Gastrocnemius medialis (tissue), 4 donors: ENCODE measurements around the gene PTGFRN.

Source experiments
- POLR2A ChIP-seq, 2 donors: fragments of 450-650 bp; IDR thresholded peaks; one replicate each; pipeline ENCODE4 v1.6.1; 2017; ENCODE audit warnings: antibody characterized with exemption in 2 of 2, mild to moderate bottlenecking in 2 of 2, moderate library complexity in 2 of 2
- TF ChIP-seq, protein P1 (sequence below), 5 experiments: fragments of 450-650 bp in 3 of 5; fragments of 200-600 bp in 2 of 5; sonication (generic) in 2 of 5; IDR thresholded peaks in 4 of 5; conservative IDR thresholded peaks in 1 of 5; 1 replicate in 4 of 5; 2 replicates in 1 of 5; pipeline ENCODE4 v1.5.1; 2016 to 2019; ENCODE audit warnings: antibody characterized with exemption in 5 of 5, mild to moderate bottlenecking in 3 of 5, moderate library complexity in 3 of 5

DNA sequence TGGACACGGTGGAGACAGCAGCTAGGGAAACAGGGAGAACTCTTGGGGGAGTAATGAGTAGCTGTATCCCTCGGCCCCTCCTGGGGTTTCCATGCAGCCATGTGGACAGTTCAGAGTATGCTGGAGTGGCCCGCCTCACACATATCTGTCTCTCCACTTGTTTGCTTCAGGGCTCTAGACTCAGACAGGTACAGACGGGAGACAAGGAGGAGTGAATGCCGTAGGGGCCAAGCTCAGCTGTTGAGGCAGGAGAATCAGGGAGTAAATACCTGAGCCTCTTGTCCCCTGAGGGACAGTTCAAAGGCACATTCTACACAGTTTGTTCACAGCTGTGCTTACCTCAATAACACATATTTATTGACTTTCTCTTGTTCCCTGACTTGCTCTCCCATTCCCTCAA lies 7.7 kb upstream of the PTGFRN start:
- TF ChIP-seq, protein P1, sequence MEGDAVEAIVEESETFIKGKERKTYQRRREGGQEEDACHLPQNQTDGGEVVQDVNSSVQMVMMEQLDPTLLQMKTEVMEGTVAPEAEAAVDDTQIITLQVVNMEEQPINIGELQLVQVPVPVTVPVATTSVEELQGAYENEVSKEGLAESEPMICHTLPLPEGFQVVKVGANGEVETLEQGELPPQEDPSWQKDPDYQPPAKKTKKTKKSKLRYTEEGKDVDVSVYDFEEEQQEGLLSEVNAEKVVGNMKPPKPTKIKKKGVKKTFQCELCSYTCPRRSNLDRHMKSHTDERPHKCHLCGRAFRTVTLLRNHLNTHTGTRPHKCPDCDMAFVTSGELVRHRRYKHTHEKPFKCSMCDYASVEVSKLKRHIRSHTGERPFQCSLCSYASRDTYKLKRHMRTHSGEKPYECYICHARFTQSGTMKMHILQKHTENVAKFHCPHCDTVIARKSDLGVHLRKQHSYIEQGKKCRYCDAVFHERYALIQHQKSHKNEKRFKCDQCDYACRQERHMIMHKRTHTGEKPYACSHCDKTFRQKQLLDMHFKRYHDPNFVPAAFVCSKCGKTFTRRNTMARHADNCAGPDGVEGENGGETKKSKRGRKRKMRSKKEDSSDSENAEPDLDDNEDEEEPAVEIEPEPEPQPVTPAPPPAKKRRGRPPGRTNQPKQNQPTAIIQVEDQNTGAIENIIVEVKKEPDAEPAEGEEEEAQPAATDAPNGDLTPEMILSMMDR (IDR thresholded peaks at IDR 0.05 in 4 of 5, conservative IDR thresholded peaks at IDR 0.05 in 1 of 5), result no peak
- no peak for TF ChIP-seq POLR2A (IDR thresholded peaks at IDR 0.05)
